T follicular helper cell (primary cell): ENCODE measurements around the gene RBM5.

Experiments
- DNase-seq: peaks from one replicate; pipeline ENCODE4 v3.0.0-alpha.2; 2020; ENCODE audit warnings: low read depth

Gene RBM5

GRCh38 chr3:50162034-50162883, 73.5 kb downstream of the RBM5 start:
- no peak for DNase-seq

GRCh38 chr3:50163572-50164455, 75.1 kb downstream of the RBM5 start:
- DNase-seq = no peak

- no peak for DNase-seq
These were observed 75.8 kb downstream of the RBM5 start for GRCh38 chr3:50164481-50164880.

GRCh38 chr3:50164984-50165909, 76.5 kb downstream of the RBM5 start:
- DNase-seq = no peak

- no peak for DNase-seq
These were observed 77.3 kb downstream of the RBM5 start for GRCh38 chr3:50165910-50166538.

- no peak for DNase-seq
These were observed 77.9 kb downstream of the RBM5 start for GRCh38 chr3:50166620-50167019.

- no peak for DNase-seq
These were observed 78.5 kb downstream of the RBM5 start for GRCh38 chr3:50167069-50167840.

- no peak for DNase-seq
These were observed 79.1 kb downstream of the RBM5 start for GRCh38 chr3:50167841-50168209.

GRCh38 chr3:50168388-50168787, 79.7 kb downstream of the RBM5 start:
- DNase-seq = no peak
